ENCODE results near the gene CFAP57.

Gene CFAP57

DNA sequence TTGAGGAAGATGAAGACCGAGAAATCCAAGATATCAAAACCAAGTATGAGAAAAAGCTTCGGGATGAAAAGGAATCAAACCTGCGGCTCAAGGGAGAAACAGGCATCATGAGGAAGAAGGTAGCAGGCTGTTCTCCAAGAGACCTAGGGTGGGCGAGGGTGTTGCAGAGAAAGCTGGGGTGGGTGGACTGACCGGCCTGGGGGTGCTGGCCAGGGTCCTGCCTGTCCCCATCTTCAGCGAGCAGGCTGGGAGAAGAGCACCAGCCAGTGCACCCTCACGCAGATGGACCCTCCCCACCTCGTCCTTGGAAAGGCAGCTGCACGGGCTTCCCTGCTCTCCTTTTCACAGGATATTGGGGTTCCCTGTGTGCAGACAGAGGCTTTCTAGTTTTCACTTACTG is 50.7 kb downstream of the CFAP57 start:
- H3K27me3 Mint-ChIP-seq, result peaks cover 3% of the 10 kb centered on the region
- peaks cover 37% of the 10 kb centered on the region for H3K4me1 Mint-ChIP-seq (ENCODE audit: low read depth)
- no peak overlapping the region for H3K4me3 Mint-ChIP-seq
- intact Hi-C loops (cut with micrococcal nuclease), result loop anchor here (10.0 kb wide), 1 partner anchor 432 kb away; the partner anchor contains the start of gene KDM4A
- peak overlapping the region; percentile 84 for H3K27ac Mint-ChIP-seq
- H3K36me3 Mint-ChIP-seq (ENCODE audit: low read depth), result no peaks in the 10 kb centered on the region
- H3K9me3 Mint-ChIP-seq, result no peaks in the 10 kb centered on the region

DNA sequence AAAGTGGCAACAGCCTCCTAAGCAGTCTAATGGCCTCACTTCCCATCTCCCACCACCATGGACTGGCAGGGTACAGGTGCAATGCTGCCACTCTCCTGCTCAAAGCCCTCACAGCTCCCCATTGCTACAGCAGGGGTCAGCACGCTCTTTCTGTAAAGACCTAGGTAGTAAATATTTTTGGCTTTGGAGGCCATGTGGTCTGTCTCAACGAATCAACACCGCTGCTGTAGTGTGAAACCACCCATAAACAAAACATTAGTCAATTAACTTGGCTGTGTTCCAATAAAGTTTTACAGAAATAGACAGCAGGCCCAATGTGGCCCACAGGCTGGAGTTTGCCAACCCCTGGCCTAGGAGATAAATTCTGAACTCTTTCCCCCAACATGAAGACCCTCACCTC is 53.0 kb downstream of the CFAP57 start:
- Mint-ChIP-seq H3K27me3 (peaks cover 5% of the 10 kb centered on the region), H3K4me1 (ENCODE audit: low read depth) (peaks cover 45% of the 10 kb centered on the region), H3K9me3 (no peaks in the 10 kb centered on the region), H3K36me3 (ENCODE audit: low read depth) (no peaks in the 10 kb centered on the region), H3K4me3 (no peak overlapping the region), H3K27ac (peak overlapping the region; percentile 49)
- intact Hi-C loops (cut with micrococcal nuclease), result loop anchor here (10.0 kb wide), 1 partner anchor 430 kb away; the partner anchor contains the start of gene KDM4A

GRCh38 chr1:43227143-43227764 is 55.1 kb downstream of the CFAP57 start:
- H3K27me3 Mint-ChIP-seq, result peaks cover 5% of the 10 kb centered on the region
- no peak overlapping the region for H3K4me3 Mint-ChIP-seq
- no peak overlapping the region for H3K27ac Mint-ChIP-seq
- H3K9me3 Mint-ChIP-seq, result no peaks in the 10 kb centered on the region
- intact Hi-C loops (cut with micrococcal nuclease), result loop anchor here (1.0 to 10.0 kb wide), 2 partner anchors 187 to 428 kb away; partner anchors contain the start of gene KDM4A
- H3K4me1 Mint-ChIP-seq (ENCODE audit: low read depth), result peaks cover 34% of the 10 kb centered on the region
- no peaks in the 10 kb centered on the region for H3K36me3 Mint-ChIP-seq (ENCODE audit: low read depth)

GRCh38 chr1:43229826-43230780 is 58.0 kb downstream of the CFAP57 start:
- Mint-ChIP-seq H3K9me3 (no peaks in the 10 kb centered on the region), H3K27ac (no peak overlapping the region), H3K4me3 (no peak overlapping the region), H3K27me3 (peaks cover 2% of the 10 kb centered on the region), H3K4me1 (ENCODE audit: low read depth) (peaks cover 31% of the 10 kb centered on the region), H3K36me3 (ENCODE audit: low read depth) (no peaks in the 10 kb centered on the region)
- intact Hi-C loops (cut with micrococcal nuclease), result loop anchor here (10.0 kb wide), 1 partner anchor 425 kb away; the partner anchor contains the start of gene KDM4A

DNA sequence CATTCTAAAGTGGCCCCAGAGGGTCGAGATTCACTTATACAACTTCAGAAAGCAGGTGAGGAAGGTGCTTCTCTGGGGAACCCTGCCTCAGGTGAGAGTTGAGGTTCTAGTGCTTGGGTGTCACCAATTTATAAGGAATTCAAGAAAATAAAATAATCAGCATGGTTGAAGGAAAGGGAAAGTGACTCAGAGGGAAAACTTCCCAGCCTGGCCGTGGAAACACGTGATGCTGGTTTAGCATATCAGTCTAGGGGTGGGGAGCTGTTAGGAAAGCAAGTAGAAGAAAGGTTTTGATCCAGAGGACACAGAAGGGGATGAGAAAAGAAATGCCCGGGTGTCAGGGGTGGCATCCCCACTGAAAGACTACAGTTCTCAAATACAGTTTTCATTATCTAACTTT is 59.9 kb downstream of the CFAP57 start:
- H3K36me3 Mint-ChIP-seq (ENCODE audit: low read depth), result no peaks in the 10 kb centered on the region
- H3K9me3 Mint-ChIP-seq, result no peaks in the 10 kb centered on the region
- peaks cover 30% of the 10 kb centered on the region for H3K4me1 Mint-ChIP-seq (ENCODE audit: low read depth)
- H3K27me3 Mint-ChIP-seq, result peaks cover 2% of the 10 kb centered on the region
- intact Hi-C loops (cut with micrococcal nuclease), result no loop called here
- H3K4me3 Mint-ChIP-seq, result no peak overlapping the region
- H3K27ac Mint-ChIP-seq, result peak overlapping the region; percentile 9

- H3K27ac Mint-ChIP-seq, result peak overlapping the region; percentile 9
- no peaks in the 10 kb centered on the region for H3K9me3 Mint-ChIP-seq
- H3K4me1 Mint-ChIP-seq (ENCODE audit: low read depth), result peaks cover 26% of the 10 kb centered on the region
- no peak overlapping the region for H3K4me3 Mint-ChIP-seq
- peaks cover 2% of the 10 kb centered on the region for H3K27me3 Mint-ChIP-seq
- intact Hi-C loops (cut with micrococcal nuclease), result no loop called here
- no peaks in the 10 kb centered on the region for H3K36me3 Mint-ChIP-seq (ENCODE audit: low read depth)
These were observed 60.4 kb downstream of the CFAP57 start for GRCh38 chr1:43232482-43232881.

GRCh38 chr1:43233631-43234030 is 61.5 kb downstream of the CFAP57 start:
- no peaks in the 10 kb centered on the region for H3K27me3 Mint-ChIP-seq
- no peak overlapping the region for H3K4me3 Mint-ChIP-seq
- no peaks in the 10 kb centered on the region for H3K9me3 Mint-ChIP-seq
- peaks cover 20% of the 10 kb centered on the region for H3K4me1 Mint-ChIP-seq (ENCODE audit: low read depth)
- H3K36me3 Mint-ChIP-seq (ENCODE audit: low read depth), result no peaks in the 10 kb centered on the region
- no peak overlapping the region for H3K27ac Mint-ChIP-seq
- intact Hi-C loops (cut with micrococcal nuclease), result no loop called here

DNA sequence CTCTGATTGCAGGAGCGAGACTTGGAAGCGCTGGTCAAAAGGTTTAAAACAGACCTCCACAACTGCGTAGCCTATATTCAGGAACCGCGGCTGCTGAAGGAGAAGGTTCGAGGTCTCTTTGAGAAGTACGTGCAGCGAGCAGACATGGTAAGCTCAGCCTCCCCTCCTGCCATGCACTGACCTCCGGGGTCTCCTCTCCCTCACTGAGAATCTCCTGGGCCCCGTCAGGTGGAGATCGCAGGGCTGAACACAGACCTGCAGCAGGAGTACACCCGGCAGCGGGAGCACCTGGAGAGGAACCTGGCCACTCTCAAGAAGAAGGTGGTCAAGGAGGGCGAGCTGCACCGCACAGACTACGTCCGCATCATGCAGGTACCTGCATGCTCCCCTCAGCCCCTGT is 62.1 kb downstream of the CFAP57 start:
- intact Hi-C loops (cut with micrococcal nuclease), result no loop called here

DNA sequence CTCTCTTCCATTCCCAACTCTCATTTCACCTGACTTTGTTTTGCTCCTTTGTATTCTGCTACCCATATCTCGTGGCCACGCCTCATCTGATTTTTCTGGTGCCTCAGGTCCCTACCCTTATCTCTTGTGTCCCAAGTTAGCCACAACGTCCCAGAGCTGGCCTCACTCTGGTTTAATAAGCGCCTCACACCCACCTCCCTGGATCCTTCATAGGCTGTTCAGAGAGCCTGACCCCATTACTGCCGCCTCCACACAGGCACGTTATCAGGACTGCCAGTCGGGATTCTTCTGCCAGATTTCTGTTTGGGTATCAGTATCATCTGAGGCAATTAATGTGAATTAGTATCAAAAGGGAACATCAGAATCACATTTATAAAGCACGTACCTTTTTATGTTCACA is 62.9 kb downstream of the CFAP57 start:
- Mint-ChIP-seq H3K27me3 (no peaks in the 10 kb centered on the region), H3K4me1 (ENCODE audit: low read depth) (peaks cover 25% of the 10 kb centered on the region), H3K27ac (peak overlapping the region; percentile 1), H3K36me3 (ENCODE audit: low read depth) (no peaks in the 10 kb centered on the region), H3K4me3 (no peak overlapping the region), H3K9me3 (no peaks in the 10 kb centered on the region)
- intact Hi-C loops (cut with micrococcal nuclease), result loop anchor here (5.0 kb wide), 1 partner anchor 122 kb away; the partner anchor contains the start of gene CDC20

More for the DNA sequence above, 62.1 kb downstream of the CFAP57 start:
- Mint-ChIP-seq H3K27me3 (no peaks in the 10 kb centered on the region), H3K36me3 (ENCODE audit: low read depth) (no peaks in the 10 kb centered on the region), H3K9me3 (no peaks in the 10 kb centered on the region), H3K27ac (no peak overlapping the region), H3K4me1 (ENCODE audit: low read depth) (peaks cover 19% of the 10 kb centered on the region), H3K4me3 (no peak overlapping the region)

GRCh38 chr1:43235451-43236121 is 63.5 kb downstream of the CFAP57 start:
- H3K36me3 Mint-ChIP-seq (ENCODE audit: low read depth), result no peaks in the 10 kb centered on the region
- H3K4me1 Mint-ChIP-seq (ENCODE audit: low read depth), result peaks cover 25% of the 10 kb centered on the region
- H3K27ac Mint-ChIP-seq, result peak overlapping the region; percentile 12
- H3K4me3 Mint-ChIP-seq, result no peak overlapping the region
- intact Hi-C loops (cut with micrococcal nuclease), result loop anchor here (5.0 kb wide), 1 partner anchor 122 kb away; the partner anchor contains the start of gene CDC20
- H3K27me3 Mint-ChIP-seq, result no peaks in the 10 kb centered on the region
- no peaks in the 10 kb centered on the region for H3K9me3 Mint-ChIP-seq

GRCh38 chr1:43237121-43237520 is 65.0 kb downstream of the CFAP57 start:
- Mint-ChIP-seq H3K4me3 (no peak overlapping the region), H3K27ac (no peak overlapping the region), H3K27me3 (no peaks in the 10 kb centered on the region), H3K36me3 (ENCODE audit: low read depth) (no peaks in the 10 kb centered on the region), H3K9me3 (no peaks in the 10 kb centered on the region), H3K4me1 (ENCODE audit: low read depth) (peaks cover 21% of the 10 kb centered on the region)
- intact Hi-C loops (cut with micrococcal nuclease), result loop anchor here (5.0 kb wide), 1 partner anchor 120 kb away; the partner anchor contains the start of gene CDC20

DNA sequence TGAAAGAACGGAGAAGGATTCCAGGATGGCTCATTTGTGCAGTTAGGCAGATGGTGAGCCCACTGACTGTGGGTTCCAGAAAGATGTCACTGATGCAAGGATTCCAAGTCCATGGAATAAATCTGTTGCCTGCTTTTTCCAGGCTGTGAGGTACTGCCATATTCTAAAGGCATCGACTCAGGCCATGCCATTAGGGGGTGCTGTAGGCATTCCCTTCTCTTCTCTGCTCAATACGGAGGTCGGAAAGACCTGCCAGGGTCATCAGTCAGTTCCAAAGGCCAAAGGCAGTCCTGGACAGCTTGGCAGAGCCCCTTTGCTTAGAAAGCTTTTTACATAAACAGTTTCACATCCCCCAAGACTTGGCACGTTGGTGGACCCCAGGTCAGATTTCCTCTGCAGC is 66.0 kb downstream of the CFAP57 start:
- peaks cover 16% of the 10 kb centered on the region for H3K4me1 Mint-ChIP-seq (ENCODE audit: low read depth)
- no peaks in the 10 kb centered on the region for H3K9me3 Mint-ChIP-seq
- no peaks in the 10 kb centered on the region for H3K27me3 Mint-ChIP-seq
- H3K4me3 Mint-ChIP-seq, result no peak overlapping the region
- intact Hi-C loops (cut with micrococcal nuclease), result loop anchor here (1.0 to 5.0 kb wide), 2 partner anchors 119 to 176 kb away; partner anchors contain the start of gene CDC20
- H3K27ac Mint-ChIP-seq, result no peak overlapping the region
- H3K36me3 Mint-ChIP-seq (ENCODE audit: low read depth), result no peaks in the 10 kb centered on the region

DNA sequence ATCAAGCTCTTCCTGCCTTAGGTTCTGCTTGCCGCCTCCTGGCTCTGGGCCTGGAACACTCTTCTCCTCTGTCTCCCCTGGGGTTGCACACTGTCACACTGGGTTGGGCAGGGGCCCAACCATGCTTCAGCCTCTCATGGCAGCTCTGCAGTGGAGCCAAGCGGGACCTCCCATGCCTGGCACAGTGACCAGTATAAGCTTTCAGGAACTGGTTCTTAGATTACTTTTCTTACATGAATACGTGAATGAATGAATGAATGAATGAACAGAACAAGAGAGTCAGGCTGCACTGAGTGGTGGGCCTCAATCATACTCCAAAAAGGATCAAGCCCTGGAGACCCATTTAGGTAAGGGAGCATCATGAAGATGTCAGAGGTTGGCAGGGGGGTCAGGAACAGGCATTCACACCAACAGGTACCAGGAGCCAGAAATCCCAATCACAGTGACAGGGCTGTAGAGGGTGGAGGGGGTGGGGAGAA is 66.9 kb downstream of the CFAP57 start:
- Mint-ChIP-seq H3K4me3 (no peak overlapping the region), H3K9me3 (no peaks in the 10 kb centered on the region), H3K27ac (peak overlapping the region; percentile 16), H3K36me3 (ENCODE audit: low read depth) (no peaks in the 10 kb centered on the region), H3K27me3 (no peaks in the 10 kb centered on the region), H3K4me1 (ENCODE audit: low read depth) (peaks cover 16% of the 10 kb centered on the region)
- intact Hi-C loops (cut with micrococcal nuclease), result loop anchor here (1.0 to 5.0 kb wide), 2 partner anchors 118 to 175 kb away; partner anchors contain the start of gene CDC20

Measured in dendritic cell treated with granulocyte-macrophage colony-stimulating factor and Interleukin-4, amounts not matched to agents 40 ng/mL and 50 ng/mL, for 4 days (primary cell).